Colonic mucosa (tissue), 4 donors: ENCODE data around the gene TMEM190. TPM values are rescaled to one million over a fixed set of nuclear protein-coding genes. Genes with fewer than 3 reads are reported as not detected.
"Not testable (repeated sequence)": the region's sequence is repeated elsewhere in the genome, so short reads cannot be mapped to it uniquely, and the experiment has no call there.

Experiments used
- DNase-seq: peaks from one replicate; pipeline ENCODE4 v3.0.0-alpha.2; 2020
- H3K27ac ChIP-seq: fragments of 200-600 bp; one replicate; pipeline ENCODE4 v1.8.0; 2021
- H3K27me3 ChIP-seq: fragments of 200-600 bp; one replicate; pipeline ENCODE4 v1.8.0; 2021
- H3K36me3 ChIP-seq: fragments of 200-600 bp; one replicate; pipeline ENCODE4 v1.8.0; 2021
- H3K4me1 ChIP-seq: fragments of 200-600 bp; one replicate; pipeline ENCODE4 v1.8.0; 2021; ENCODE audit warnings: mild to moderate bottlenecking
- H3K4me3 ChIP-seq: fragments of 200-600 bp; one replicate; pipeline ENCODE4 v1.8.0; 2021
- H3K9ac ChIP-seq, 2 donors: one replicate each; pipeline ENCODE4 v1.7.0; 2013; ENCODE audit warnings: control low read depth in 2 of 2, low read depth in 2 of 2, low read length in 2 of 2
- H3K9me3 ChIP-seq: fragments of 200-600 bp; one replicate; pipeline ENCODE4 v1.8.0; 2021
- intact Hi-C: fragments of 100-400 bp; cut with DNase I; formaldehyde crosslinking; loops from one replicate; pipeline ENCODE4 v1.14.1; 2022
- total RNA-seq, 2 donors: library from RNA; stranded (reverse); fragmentation: NEBNext Ultra II Directional in 1 of 2; extraction: Animal tissue kit (Norgen Biotek cat#: 25700) in 1 of 2; gene quantifications; one replicate each; pipeline ENCODE4 v1.2.1, GENCODE V29; 2021
- TF ChIP-seq, protein P1 (sequence below): fragments of 200-600 bp; IDR thresholded peaks from one replicate; pipeline ENCODE4 v1.8.0; 2022; ENCODE audit warnings: antibody characterized with exemption, mild to moderate bottlenecking
- donor health status: healthy.
- donor health status: DM: no; HTN: no; CAD: no.
- donor health status: DM: no; HTN: no; CAD: no.

Gene TMEM190
- total RNA-seq, 2 donors from 2014 or later: not detected

DNA sequence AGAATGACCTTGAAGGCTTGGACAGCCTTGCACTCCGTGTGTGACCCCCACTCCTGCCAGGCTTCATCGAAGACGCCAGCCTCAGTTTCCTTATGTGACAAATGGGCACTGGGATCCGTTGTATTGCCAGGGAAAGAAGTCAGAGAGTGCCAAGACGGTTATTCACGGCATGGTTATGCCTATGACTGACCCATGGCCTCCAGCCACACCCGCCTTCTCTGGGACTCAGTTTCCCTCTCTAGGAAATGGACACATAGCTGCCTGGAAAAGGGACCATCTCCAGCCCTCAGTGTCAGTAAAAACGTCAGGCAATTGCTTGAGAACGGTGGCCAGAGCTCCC, 31.9 kb downstream of the TMEM190 start:
- peak overlapping the region; percentile 92 for H3K27ac ChIP-seq
- intact Hi-C loops: no loop called here
- TF ChIP-seq, protein P1, sequence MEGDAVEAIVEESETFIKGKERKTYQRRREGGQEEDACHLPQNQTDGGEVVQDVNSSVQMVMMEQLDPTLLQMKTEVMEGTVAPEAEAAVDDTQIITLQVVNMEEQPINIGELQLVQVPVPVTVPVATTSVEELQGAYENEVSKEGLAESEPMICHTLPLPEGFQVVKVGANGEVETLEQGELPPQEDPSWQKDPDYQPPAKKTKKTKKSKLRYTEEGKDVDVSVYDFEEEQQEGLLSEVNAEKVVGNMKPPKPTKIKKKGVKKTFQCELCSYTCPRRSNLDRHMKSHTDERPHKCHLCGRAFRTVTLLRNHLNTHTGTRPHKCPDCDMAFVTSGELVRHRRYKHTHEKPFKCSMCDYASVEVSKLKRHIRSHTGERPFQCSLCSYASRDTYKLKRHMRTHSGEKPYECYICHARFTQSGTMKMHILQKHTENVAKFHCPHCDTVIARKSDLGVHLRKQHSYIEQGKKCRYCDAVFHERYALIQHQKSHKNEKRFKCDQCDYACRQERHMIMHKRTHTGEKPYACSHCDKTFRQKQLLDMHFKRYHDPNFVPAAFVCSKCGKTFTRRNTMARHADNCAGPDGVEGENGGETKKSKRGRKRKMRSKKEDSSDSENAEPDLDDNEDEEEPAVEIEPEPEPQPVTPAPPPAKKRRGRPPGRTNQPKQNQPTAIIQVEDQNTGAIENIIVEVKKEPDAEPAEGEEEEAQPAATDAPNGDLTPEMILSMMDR: no peak
- no peaks in the 10 kb centered on the region for H3K27me3 ChIP-seq
- peak overlapping the region in 1 of 2 donors; percentile 81 for H3K9ac ChIP-seq
- no peaks in the 10 kb centered on the region for H3K36me3 ChIP-seq
- H3K9me3 ChIP-seq: no peaks in the 10 kb centered on the region
- no peak for DNase-seq
- H3K4me3 ChIP-seq: peak overlapping the region; percentile 97
- peaks cover 6% of the 10 kb centered on the region for H3K4me1 ChIP-seq

GRCh38 chr19:55409179-55409578, 32.6 kb downstream of the TMEM190 start:
- H3K4me1 ChIP-seq, H3K27ac ChIP-seq, H3K4me3 ChIP-seq, H3K36me3 ChIP-seq, H3K9me3 ChIP-seq, H3K27me3 ChIP-seq, H3K9ac ChIP-seq, intact Hi-C loops, DNase-seq: not testable (repeated sequence)

DNA sequence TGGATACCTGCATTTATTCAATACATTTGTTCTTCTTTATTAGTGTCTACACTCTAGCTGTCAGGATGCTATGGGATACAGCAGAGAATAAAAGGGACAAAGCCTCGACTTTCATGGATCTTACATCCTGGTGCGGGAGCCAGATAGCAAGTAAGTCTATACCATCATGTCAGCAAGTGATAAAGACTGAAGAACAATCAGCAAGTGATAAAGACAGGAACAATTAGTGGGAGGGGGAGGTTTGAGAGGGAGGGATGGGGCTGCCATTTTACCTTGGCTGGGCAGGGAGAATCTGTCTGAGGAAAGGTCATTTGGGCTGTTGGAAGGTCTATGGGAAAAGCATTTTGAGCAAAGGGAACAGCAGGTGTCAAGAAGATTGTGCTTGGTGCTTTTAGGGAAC, 33.5 kb downstream of the TMEM190 start:
- Histone ChIP-seq H3K4me3 (no peak overlapping the region), H3K27ac (no peak overlapping the region), H3K9ac (no peak overlapping the region), H3K36me3 (no peaks in the 10 kb centered on the region), H3K4me1 (peaks cover 6% of the 10 kb centered on the region), H3K27me3 (no peaks in the 10 kb centered on the region), H3K9me3 (no peaks in the 10 kb centered on the region)
- TF ChIP-seq, protein P1: no peak
- no peak for DNase-seq
- intact Hi-C loops: no loop called here

DNA sequence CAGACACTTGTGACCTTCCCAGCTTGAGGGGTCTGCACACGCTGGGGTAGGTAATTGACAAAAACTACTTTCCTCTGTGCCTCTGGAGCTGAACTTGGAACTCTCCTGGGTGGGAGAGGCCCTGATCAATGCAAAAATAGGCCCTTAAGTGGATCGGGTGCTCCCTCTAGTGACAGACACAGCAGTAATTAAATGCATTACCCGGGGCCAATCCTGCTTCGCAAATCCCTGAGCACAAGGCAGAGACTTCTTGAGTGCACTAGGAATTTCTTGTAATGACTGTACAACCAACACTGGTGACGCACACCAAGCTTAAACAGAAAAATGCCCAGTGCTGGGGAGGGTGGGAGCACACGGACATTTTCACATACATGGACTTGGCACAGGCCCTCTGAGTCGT, 41.6 kb downstream of the TMEM190 start:
- no peak overlapping the region for H3K27ac ChIP-seq
- intact Hi-C loops: loop anchor here (5.0 kb wide), 2 partner anchors 126 to 276 kb away; no protein-coding TSS in a partner anchor
- TF ChIP-seq, protein P1: peak; percentile 55
- H3K27me3 ChIP-seq: no peaks in the 10 kb centered on the region
- no peak overlapping the region for H3K4me3 ChIP-seq
- H3K36me3 ChIP-seq: no peaks in the 10 kb centered on the region
- no peaks in the 10 kb centered on the region for H3K4me1 ChIP-seq
- no peak overlapping the region for H3K9ac ChIP-seq
- peak; percentile 73 for DNase-seq
- no peaks in the 10 kb centered on the region for H3K9me3 ChIP-seq

GRCh38 chr19:55419103-55419502, 42.5 kb downstream of the TMEM190 start:
- Histone ChIP-seq H3K27ac (no peak overlapping the region), H3K9me3 (no peaks in the 10 kb centered on the region), H3K9ac (no peak overlapping the region), H3K4me3 (no peak overlapping the region), H3K27me3 (no peaks in the 10 kb centered on the region), H3K36me3 (no peaks in the 10 kb centered on the region), H3K4me1 (no peaks in the 10 kb centered on the region)
- intact Hi-C loops: loop anchor here (5.0 kb wide), 2 partner anchors 127 to 277 kb away; no protein-coding TSS in a partner anchor
- DNase-seq: no peak
- TF ChIP-seq, protein P1: no peak

GRCh38 chr19:55419624-55420236, 43.1 kb downstream of the TMEM190 start:
- Histone ChIP-seq H3K9ac (no peak overlapping the region), H3K4me1 (no peaks in the 10 kb centered on the region), H3K27me3 (no peaks in the 10 kb centered on the region), H3K36me3 (no peaks in the 10 kb centered on the region), H3K4me3 (no peak overlapping the region), H3K27ac (no peak overlapping the region), H3K9me3 (no peaks in the 10 kb centered on the region)
- TF ChIP-seq, protein P1: no peak
- no peak for DNase-seq
- intact Hi-C loops: loop anchor here (5.0 kb wide), 2 partner anchors 127 to 277 kb away; no protein-coding TSS in a partner anchor

- H3K27me3 ChIP-seq, H3K36me3 ChIP-seq, H3K4me1 ChIP-seq, H3K27ac ChIP-seq, DNase-seq, intact Hi-C loops, H3K9me3 ChIP-seq, H3K4me3 ChIP-seq, H3K9ac ChIP-seq: not testable (repeated sequence)
Observed at GRCh38 chr19:55421281-55421680, 44.7 kb downstream of the TMEM190 start.
